ENCODE data around the gene PRKD3. TPM values are rescaled to one million over a fixed set of nuclear protein-coding genes. Genes with fewer than 3 reads are reported as not detected.

The PRKD3 gene
- total and polyA plus RNA-seq, 9 of the 15 experiments (the other 6 are each of a cell fraction or from before 2014, with no cell fraction given) = 4.7 to 26.7 (median 17.0) TPM

DNA sequence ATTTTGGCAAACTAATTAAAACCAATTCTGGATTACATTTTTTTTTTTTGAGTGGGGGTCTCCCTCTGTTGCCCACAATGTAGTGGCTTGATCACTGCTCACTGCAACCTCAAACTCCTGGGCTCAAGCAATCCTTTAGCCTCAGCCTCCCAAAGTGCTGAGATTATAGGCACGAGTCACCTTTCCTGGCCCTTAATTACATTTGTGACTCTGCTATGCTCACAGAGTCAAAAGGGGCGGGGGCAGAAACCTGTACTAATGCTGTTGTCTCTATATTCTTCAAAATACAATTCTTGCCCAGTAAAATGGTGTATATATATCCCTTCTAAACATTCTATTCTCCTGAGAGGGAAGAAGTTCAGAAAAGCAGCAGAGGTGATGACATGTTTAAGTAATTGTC is 23.2 kb downstream of the PRKD3 start:
- no peak for TF ChIP-seq EHMT2 (IDR thresholded peaks at IDR 0.05)
- TF ChIP-seq HMGN3 (IDR thresholded peaks at IDR 0.05; ENCODE audit: borderline replicate concordance, extremely low read depth, insufficient read length, low read depth, low read length) = no peak
- TF ChIP-seq POLR3G (IDR thresholded peaks at IDR 0.05; ENCODE audit: extremely low read depth, insufficient read length, insufficient replicate concordance) = no peak
- TF ChIP-seq SIN3B (IDR thresholded peaks at IDR 0.05; ENCODE audit: low read depth) = no peak
- TF ChIP-seq RFX7 (CRISPR knock-in tag; IDR thresholded peaks at IDR 0.05) = no peak
- no peak for TF ChIP-seq ZNF551 (CRISPR knock-in tag; IDR thresholded peaks at IDR 0.05)
- no peak for TF ChIP-seq POLR2AphosphoS2 (IDR thresholded peaks at IDR 0.05; ENCODE audit: low read length)
- TF ChIP-seq ZNF165 (CRISPR knock-in tag; IDR thresholded peaks at IDR 0.05; ENCODE audit: borderline replicate concordance) = no peak
- Histone ChIP-seq H2AFZ (ENCODE audit: low read depth, low read length) (no peak overlapping the region), H3K4me2 (ENCODE audit: insufficient read depth, low read length) (no peak overlapping the region), H3K9ac (ENCODE audit: insufficient read depth in 1 of 2, low read depth in 2 of 2, low read length in 2 of 2) (no peak overlapping the region), H3K9me1 (ENCODE audit: control insufficient read depth, insufficient read depth, low read length) (no peaks in the 10 kb centered on the region), H3K27me3 (ENCODE audit: control insufficient read depth in 2 of 2, insufficient read depth in 2 of 2, low read length in 2 of 2) (no peaks in the 10 kb centered on the region), H3K27ac (ENCODE audit: extremely low read depth, low read depth, low read length) (no peak overlapping the region), H3K79me2 (ENCODE audit: control insufficient read depth, insufficient read depth, low read length) (0 out of 3 replicates have a peak, but pooled peaks cover 2% of the 10 kb centered on the region), H3K36me3 (ENCODE audit: control insufficient read depth, insufficient read depth, low read length) (no peaks in the 10 kb centered on the region), H3K4me3 (no peak overlapping the region), H3K9me3 (replicated peaks; ENCODE audit: control insufficient read depth, insufficient read depth, low read depth, low read length) (no peaks in the 10 kb centered on the region), H4K20me1 (replicated peaks; ENCODE audit: control insufficient read depth, insufficient read depth, low read length) (no peaks in the 10 kb centered on the region), H3K4me1 (replicated peaks in 1 of 2; ENCODE audit: control insufficient read depth in 2 of 2, insufficient read depth in 2 of 2, low read length in 2 of 2) (no peaks in the 10 kb centered on the region)
- ChIA-PET POLR2A (interaction anchor here (0.9 kb wide), 1 partner anchor 12 kb away, joined by 3 read pairs; no protein-coding TSS in a partner anchor), CTCF (ENCODE audit: low intra/inter-chr PET ratio) (no interaction called here)
- in situ Hi-C loops (cut with MboI) (no loop called here), intact Hi-C loops (cut with micrococcal nuclease) (no loop called here)
- FAIRE-seq = no peak
- DNase-seq (ENCODE audit: extremely low read depth in 1 of 4, low spot score in 3 of 4) = no peak
- ATAC-seq = no peak
- WGBS (ENCODE audit: insufficient coverage, low coverage, missing lambda C conversion rate) = 31% methylated on average over 2 of the region's 2 CpGs
- no TSS peak for BruUV-seq (replicated peaks)
